Keratinocyte (primary cell): ENCODE data around the gene CCDC88B. TPM values are rescaled to one million over a fixed set of nuclear protein-coding genes. Genes with fewer than 3 reads are reported as not detected.

Source experiments
- DNase-seq: peaks from one replicate; pipeline ENCODE4 v3.0.0-alpha.2; 2011; ENCODE audit warnings: low read depth, missing footprints, low spot score
- FAIRE-seq: peaks from 2 replicates; lab custom pipeline; 2011; peaks lifted over from hg19 to GRCh38; lab: Jason Lieb, UNC
- H2AFZ ChIP-seq: 2 replicates; pipeline ENCODE4 v1.6.0; 2012; ENCODE audit warnings: low read length, control low read depth, inconsistent platforms; ENCODE audit not compliant: control insufficient read depth
- H3K27ac ChIP-seq: 2 replicates; pipeline ENCODE4 v1.5.1; 2011; ENCODE audit warnings: low read length; ENCODE audit not compliant: control insufficient read depth, insufficient read depth
- H3K27me3 ChIP-seq: 3 replicates; pipeline ENCODE4 v1.6.0; 2011; ENCODE audit warnings: low read length; ENCODE audit not compliant: control insufficient read depth, insufficient read depth; ENCODE audit errors: extremely low read depth
- H3K36me3 ChIP-seq, 2 experiments: 2 replicates in 1 of 2; 3 replicates in 1 of 2; pipeline ENCODE4 v1.5.1; 2011; ENCODE audit warnings: low read length in 2 of 2, mild to moderate bottlenecking in 1 of 2; ENCODE audit not compliant: control insufficient read depth in 2 of 2, insufficient read depth in 2 of 2; ENCODE audit errors: extremely low read depth in 1 of 2
- H3K4me1 ChIP-seq: 3 replicates; pipeline ENCODE4 v1.5.1; 2011; ENCODE audit warnings: low read length; ENCODE audit not compliant: control insufficient read depth, insufficient read depth; ENCODE audit errors: extremely low read depth
- H3K4me2 ChIP-seq: 3 replicates; pipeline ENCODE4 v1.6.0; 2011; ENCODE audit warnings: low read depth, low read length; ENCODE audit not compliant: control insufficient read depth, insufficient read depth; ENCODE audit errors: extremely low read depth
- H3K4me3 ChIP-seq, 3 experiments: fragments of 200-600 bp in 1 of 3; sonication (generic) in 1 of 3; 2 replicates in 2 of 3; 3 replicates in 1 of 3; pipeline ENCODE4 v1.5.1; 2011 to 2016; ENCODE audit warnings: low read length in 3 of 3, mild to moderate bottlenecking in 3 of 3, control low read depth in 2 of 3, inconsistent platforms in 1 of 3, low read depth in 1 of 3, mixed read lengths in 1 of 3, mixed run types in 1 of 3, moderate library complexity in 1 of 3; ENCODE audit not compliant: control insufficient read depth in 2 of 3, insufficient read depth in 2 of 3; ENCODE audit errors: extremely low read depth in 1 of 3
- H3K79me2 ChIP-seq: 2 replicates; pipeline ENCODE4 v1.6.0; 2012; ENCODE audit warnings: low read length; ENCODE audit not compliant: control insufficient read depth, insufficient read depth
- H3K9ac ChIP-seq: 3 replicates; pipeline ENCODE4 v1.6.0; 2011; ENCODE audit warnings: low read length; ENCODE audit not compliant: control insufficient read depth, insufficient read depth; ENCODE audit errors: extremely low read depth
- H3K9me1 ChIP-seq: 3 replicates; pipeline ENCODE4 v1.6.0; 2011; ENCODE audit warnings: low read length; ENCODE audit not compliant: control insufficient read depth, insufficient read depth; ENCODE audit errors: extremely low read depth
- H3K9me3 ChIP-seq: 2 replicates; pipeline ENCODE4 v1.5.1; 2012; ENCODE audit warnings: low read depth, low read length; ENCODE audit not compliant: control insufficient read depth
- H4K20me1 ChIP-seq: 3 replicates; pipeline ENCODE4 v1.6.0; 2011; ENCODE audit warnings: low read length; ENCODE audit not compliant: control insufficient read depth, insufficient read depth; ENCODE audit errors: extremely low read depth
- EZH2 ChIP-seq: IDR thresholded peaks from one replicate; pipeline ENCODE4 v1.6.1; 2012; ENCODE audit warnings: inconsistent platforms, mild to moderate bottlenecking, low read length, moderate library complexity
- dilution Hi-C: fragments of 300-500 bp; cut with MboI; formaldehyde crosslinking; loops from one replicate; pipeline ENCODE4 v1.7.0; 2020; ENCODE audit warnings: low sequenced_read_pairs; ENCODE audit not compliant: extremely low pct_ligation_motif_present
- polyA plus RNA-seq, 5 experiments: library from polyadenylated mRNA; depleted of rRNA in 3 of 5; stranded (reverse) in 3 of 5; stranded (forward) in 1 of 5; unstranded in 1 of 5; fragments of >200 nt; gene quantifications; 1 replicate in 1 of 5; 2 replicates in 3 of 5; 3 replicates in 1 of 5; pipeline versions ENCODE4 v1.2.1 to v1.2.3, GENCODE V29; 2011 to 2012; ENCODE audit warnings: missing spikeins in 2 of 5, low read depth in 1 of 5, low replicate concordance in 1 of 5
- TF ChIP-seq, protein P1 (sequence below), 3 experiments: IDR thresholded peaks in 1 of 3; conservative IDR thresholded peaks in 1 of 3; optimal IDR thresholded peaks in 1 of 3; 2 replicates in 2 of 3; 3 replicates in 1 of 3; pipeline versions ENCODE3 to v1.5.1; 2011; ENCODE audit warnings: low read length in 3 of 3, mild to moderate bottlenecking in 3 of 3, moderate library complexity in 2 of 3, control low read depth in 1 of 3, inconsistent platforms in 1 of 3; ENCODE audit not compliant: insufficient read depth in 2 of 3; ENCODE audit errors: extremely low read depth in 1 of 3

Gene CCDC88B
- polyA plus RNA-seq, 1 donor (not counting 4 experiments of a cell fraction or from before 2014, with no cell fraction given) = 3.7 TPM

DNA sequence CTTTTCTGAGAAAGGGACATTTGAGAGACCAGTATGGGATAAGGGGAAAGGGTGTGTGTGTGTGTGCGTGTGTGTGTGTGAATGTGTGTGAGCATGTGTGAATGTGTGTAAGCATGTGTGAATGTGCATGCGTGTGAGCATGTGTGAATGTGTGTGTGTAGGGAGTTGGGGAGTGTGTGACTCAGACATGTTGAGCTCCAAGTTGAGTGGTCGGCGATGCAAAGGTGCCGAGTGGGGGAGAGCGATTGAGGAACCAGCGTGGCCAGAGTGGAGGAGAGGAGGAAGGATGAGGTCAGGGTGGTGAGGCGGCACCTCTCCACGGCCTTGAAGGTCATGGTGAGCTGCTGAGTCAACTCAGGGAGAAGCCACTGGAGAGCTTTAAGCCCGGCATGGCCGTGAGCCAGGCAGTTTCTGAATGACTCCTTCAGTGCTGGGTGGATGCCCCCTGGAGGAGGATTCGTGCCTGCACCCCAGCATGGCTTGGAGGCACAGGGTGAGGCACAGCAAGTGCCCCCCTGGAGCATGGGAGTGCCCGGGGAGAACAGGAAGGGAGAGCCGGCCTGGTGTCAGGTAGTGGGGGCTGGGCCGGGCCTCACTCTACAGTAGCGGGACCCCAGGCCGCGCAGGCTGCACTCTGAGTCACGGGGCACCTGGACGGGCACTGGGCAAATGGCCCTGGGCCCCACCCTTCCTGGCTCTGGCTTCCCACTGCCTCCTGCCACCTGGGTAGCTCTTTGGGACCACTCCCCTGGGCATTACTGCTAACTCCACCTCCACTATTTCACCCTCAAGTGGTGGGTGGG is 8.2 kb upstream of the CCDC88B start:
- peak overlapping the region; percentile 70 for H3K9ac ChIP-seq

DNA sequence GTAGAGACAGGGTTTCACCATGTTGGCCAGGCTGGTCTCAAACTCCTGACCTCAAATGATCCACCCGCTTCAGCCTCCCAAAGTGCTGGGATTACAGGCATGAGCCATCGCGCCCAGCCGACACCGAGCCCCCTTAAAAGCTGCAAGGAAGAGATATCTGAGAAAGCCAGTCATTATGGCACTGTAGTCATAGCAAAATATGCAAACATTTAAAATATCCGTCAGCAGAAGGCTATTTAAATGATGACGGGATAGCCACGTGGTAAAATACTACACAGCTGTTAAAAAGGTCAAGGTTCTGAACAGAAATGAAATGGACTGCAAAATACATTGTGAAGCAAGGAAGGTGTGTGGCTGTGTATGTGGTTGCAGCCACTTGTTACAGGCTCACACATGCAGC is 6.4 kb upstream of the CCDC88B start:
- dilution Hi-C loops = no loop called here
- no peaks in the 10 kb centered on the region for H4K20me1 ChIP-seq

More for the DNA sequence above, 8.2 kb upstream of the CCDC88B start:
- Histone ChIP-seq H3K4me2 (peak overlapping the region; percentile 70), H3K9me1 (no peaks in the 10 kb centered on the region), H3K9me3 (no peaks in the 10 kb centered on the region), H3K4me1 (peaks cover 20% of the 10 kb centered on the region), H3K36me3 (no peaks in the 10 kb centered on the region), H2AFZ (peak overlapping the region; percentile 71), H3K27ac (peak overlapping the region; percentile 86), H3K4me3 (no peak overlapping the region), H4K20me1 (no peaks in the 10 kb centered on the region), H3K79me2 (no peaks in the 10 kb centered on the region), H3K27me3 (no peaks in the 10 kb centered on the region)
- TF ChIP-seq, protein P1, sequence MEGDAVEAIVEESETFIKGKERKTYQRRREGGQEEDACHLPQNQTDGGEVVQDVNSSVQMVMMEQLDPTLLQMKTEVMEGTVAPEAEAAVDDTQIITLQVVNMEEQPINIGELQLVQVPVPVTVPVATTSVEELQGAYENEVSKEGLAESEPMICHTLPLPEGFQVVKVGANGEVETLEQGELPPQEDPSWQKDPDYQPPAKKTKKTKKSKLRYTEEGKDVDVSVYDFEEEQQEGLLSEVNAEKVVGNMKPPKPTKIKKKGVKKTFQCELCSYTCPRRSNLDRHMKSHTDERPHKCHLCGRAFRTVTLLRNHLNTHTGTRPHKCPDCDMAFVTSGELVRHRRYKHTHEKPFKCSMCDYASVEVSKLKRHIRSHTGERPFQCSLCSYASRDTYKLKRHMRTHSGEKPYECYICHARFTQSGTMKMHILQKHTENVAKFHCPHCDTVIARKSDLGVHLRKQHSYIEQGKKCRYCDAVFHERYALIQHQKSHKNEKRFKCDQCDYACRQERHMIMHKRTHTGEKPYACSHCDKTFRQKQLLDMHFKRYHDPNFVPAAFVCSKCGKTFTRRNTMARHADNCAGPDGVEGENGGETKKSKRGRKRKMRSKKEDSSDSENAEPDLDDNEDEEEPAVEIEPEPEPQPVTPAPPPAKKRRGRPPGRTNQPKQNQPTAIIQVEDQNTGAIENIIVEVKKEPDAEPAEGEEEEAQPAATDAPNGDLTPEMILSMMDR (optimal IDR thresholded peaks at IDR 0.05 in 1 of 3, IDR thresholded peaks at IDR 0.05 in 1 of 3, conservative IDR thresholded peaks at IDR 0.05 in 1 of 3; ENCODE audit: extremely low read depth in 1 of 3, insufficient read depth in 2 of 3, low read length in 3 of 3) = peak; percentile 82 to 91 (median 90)
- no peak for TF ChIP-seq EZH2
- FAIRE-seq = peak; percentile 52
- dilution Hi-C loops = no loop called here
- DNase-seq = peak; percentile 93

More for the DNA sequence above, 6.4 kb upstream of the CCDC88B start:
- Histone ChIP-seq H3K9ac (no peak overlapping the region), H3K36me3 (no peaks in the 10 kb centered on the region), H3K27me3 (no peaks in the 10 kb centered on the region), H3K9me3 (no peaks in the 10 kb centered on the region), H3K4me1 (peaks cover 20% of the 10 kb centered on the region), H3K4me2 (no peak overlapping the region), H3K27ac (no peak overlapping the region), H2AFZ (no peak overlapping the region), H3K79me2 (no peaks in the 10 kb centered on the region), H3K4me3 (no peak overlapping the region), H3K9me1 (no peaks in the 10 kb centered on the region)
- TF ChIP-seq, protein P1 (optimal IDR thresholded peaks at IDR 0.05 in 1 of 3, IDR thresholded peaks at IDR 0.05 in 1 of 3, conservative IDR thresholded peaks at IDR 0.05 in 1 of 3; ENCODE audit: extremely low read depth in 1 of 3, insufficient read depth in 2 of 3, low read length in 3 of 3) = no peak
- TF ChIP-seq EZH2 = no peak
- FAIRE-seq (no peak), DNase-seq (no peak)
